GM12878 (cell line): ENCODE measurements around the gene COL7A1. TPM values are rescaled to one million over a fixed set of nuclear protein-coding genes. Genes with fewer than 3 reads are reported as not detected.

ENCODE experiments used
- ATAC-seq: fragments of 200-7000 bp; cut with Tn5 transposase; 3 replicates; pipeline ENCODE4 v1.9.1; 2020; ENCODE audit warnings: mild to moderate bottlenecking, moderate library complexity
- BruUV-seq: library from RNA; stranded (reverse); fragments of 400-500 nt; replicated peaks from 2 replicates; lab custom pipeline; 2021; lab: Mats Ljungman, UMichigan
- CTCF ChIA-PET: fragments of 300-600 bp; sonication (Branson Sonifier 250); formaldehyde crosslinking; extraction: SDS; loops from one replicate; lab custom pipeline; 2021; ENCODE audit warnings: inconsistent platforms; lab: Yijun Ruan, JAX
- POLR2A ChIA-PET: fragments of 350-600 bp; formaldehyde crosslinking; extraction: SDS; loops from one replicate; lab custom pipeline; 2021; ENCODE audit warnings: inconsistent platforms; lab: Charles Lee
- RAD21 ChIA-PET: fragments of 300-600 bp; sonication (Branson Sonifier 250); formaldehyde crosslinking; loops from one replicate; lab custom pipeline; 2023; ENCODE audit warnings: antibody characterized with exemption; ENCODE audit not compliant: unreplicated experiment; lab: Charles Lee
- SMC1A ChIA-PET: fragments of 300-600 bp; sonication (Branson Sonifier 250); formaldehyde crosslinking; loops from one replicate; lab custom pipeline; 2023; ENCODE audit not compliant: unreplicated experiment, uncharacterized antibody; lab: Charles Lee
- DNase-seq: peaks from one replicate; pipeline ENCODE4 v3.0.0-alpha.2; 2011; ENCODE audit warnings: low read depth, low spot score
- FAIRE-seq: peaks from 3 replicates; lab custom pipeline; 2011; peaks lifted over from hg19 to GRCh38; lab: Jason Lieb, UNC
- H2AFZ ChIP-seq: 2 replicates; pipeline ENCODE4 v1.6.0; 2011; ENCODE audit warnings: low read depth, low read length, control low read depth; ENCODE audit not compliant: control insufficient read depth
- H3K27ac ChIP-seq: 2 replicates; pipeline ENCODE4 v1.5.1; 2011; ENCODE audit warnings: control low read depth; ENCODE audit not compliant: control insufficient read depth, insufficient read depth
- H3K27me3 ChIP-seq, 2 experiments: replicated peaks in 1 of 2; 2 replicates each; pipeline versions ENCODE4 v1.6.0 to v1.6.1; 2011; ENCODE audit warnings: low read length in 1 of 2; ENCODE audit not compliant: control insufficient read depth in 2 of 2, insufficient read depth in 2 of 2
- H3K36me3 ChIP-seq, 2 experiments: 2 replicates each; pipeline ENCODE4 v1.5.1; 2011; ENCODE audit warnings: low read length in 1 of 2; ENCODE audit not compliant: control insufficient read depth in 2 of 2, insufficient read depth in 2 of 2
- H3K4me1 ChIP-seq: 2 replicates; pipeline ENCODE4 v1.6.1; 2011; ENCODE audit warnings: mild to moderate bottlenecking, low read length, moderate library complexity, mixed read lengths; ENCODE audit not compliant: control insufficient read depth, insufficient read depth
- H3K4me2 ChIP-seq: 2 replicates; pipeline ENCODE4 v1.6.0; 2011; ENCODE audit warnings: control low read depth; ENCODE audit not compliant: control insufficient read depth, insufficient read depth
- H3K4me3 ChIP-seq: fragments of 200-600 bp; sonication (generic); 2 replicates; pipeline ENCODE4 v1.5.1; 2016
- H3K79me2 ChIP-seq: 2 replicates; pipeline ENCODE4 v1.6.0; 2011; ENCODE audit warnings: low read length; ENCODE audit not compliant: control insufficient read depth, insufficient read depth
- H3K9ac ChIP-seq: 2 replicates; pipeline ENCODE4 v1.8.0; 2011; ENCODE audit warnings: low read length, control low read depth, mixed read lengths; ENCODE audit not compliant: control insufficient read depth, insufficient read depth
- H3K9me3 ChIP-seq: replicated peaks from 3 replicates; pipeline ENCODE4 v1.5.1; 2011; ENCODE audit warnings: mild to moderate bottlenecking, low read length; ENCODE audit not compliant: control insufficient read depth, insufficient read depth
- H4K20me1 ChIP-seq: 2 replicates; pipeline ENCODE4 v1.6.0; 2011; ENCODE audit not compliant: control insufficient read depth, insufficient read depth
- CBX5 ChIP-seq: sonication (generic); IDR thresholded peaks from 2 replicates; pipeline ENCODE4 v1.6.1; 2016; ENCODE audit warnings: low read depth, moderate library complexity, mild to moderate bottlenecking, inconsistent platforms
- ELK1 ChIP-seq: IDR thresholded peaks from 2 replicates; pipeline ENCODE4 v1.6.1; 2012; ENCODE audit warnings: low read depth, low read length, improper control_type of control experiment
- EP300 ChIP-seq, 2 experiments: fragments of 150-350 bp in 1 of 2; IDR thresholded peaks; 2 replicates each; pipeline ENCODE4 v1.6.1; 2011 to 2012; ENCODE audit warnings: low read depth in 2 of 2, low read length in 2 of 2, borderline replicate concordance in 1 of 2, improper control_type of control experiment in 1 of 2, inconsistent platforms in 1 of 2; ENCODE audit not compliant: control insufficient read depth in 1 of 2
- KAT2A ChIP-seq: conservative IDR thresholded peaks from 2 replicates; pipeline ENCODE4 v1.6.1; 2011; ENCODE audit warnings: low read depth, low read length; ENCODE audit not compliant: control insufficient read depth
- MAX ChIP-seq: IDR thresholded peaks from 2 replicates; pipeline ENCODE4 v1.6.1; 2012; ENCODE audit warnings: low read depth, low read length, improper control_type of control experiment
- SIX5 ChIP-seq: IDR thresholded peaks from 2 replicates; pipeline ENCODE4 v1.6.1; 2011; ENCODE audit warnings: mild to moderate bottlenecking, low read depth, low read length, moderate library complexity; ENCODE audit not compliant: severe bottlenecking
- SMARCA5 ChIP-seq: fragments of 450-650 bp; IDR thresholded peaks from 2 replicates; pipeline ENCODE4 v1.6.1; 2017; ENCODE audit warnings: mild to moderate bottlenecking
- TAF1 ChIP-seq: IDR thresholded peaks from 2 replicates; pipeline ENCODE4 v1.6.1; 2011; ENCODE audit warnings: mild to moderate bottlenecking, low read depth, low read length, borderline replicate concordance
- ZNF24 ChIP-seq: fragments of 450-650 bp; IDR thresholded peaks from 2 replicates; pipeline ENCODE4 v1.6.1; 2017; ENCODE audit warnings: antibody characterized with exemption, mild to moderate bottlenecking
- ZSCAN29 ChIP-seq: fragments of 450-650 bp; IDR thresholded peaks from 2 replicates; pipeline ENCODE4 v1.6.1; 2017; ENCODE audit warnings: mild to moderate bottlenecking, moderate library complexity
- WGBS: methylation state at CpG from one replicate; pipeline ENCODE4 v1.1.6; 2016; ENCODE audit warnings: low lambda C conversion rate; ENCODE audit not compliant: insufficient replicate concordance, insufficient coverage; ENCODE audit errors: missing lambda C conversion rate; 5-methylcytosine and 5-hydroxymethylcytosine counted together
- in situ Hi-C: fragments of 300-500 bp; cut with MboI; formaldehyde crosslinking; loops from 9 replicates; pipeline ENCODE4 v1.14.3; 2018; ENCODE audit warnings: mixed read lengths
- intact Hi-C: fragments of 100-400 bp; cut with micrococcal nuclease; formaldehyde crosslinking; loops from one replicate; pipeline ENCODE4 v1.14.2; 2022; ENCODE audit not compliant: unreplicated experiment
- polyA plus RNA-seq, 11 experiments: library from polyadenylated mRNA; depleted of rRNA in 4 of 11; unstranded in 6 of 11; stranded (reverse) in 5 of 11; fragments of >200 nt; fragmentation: Nextera tagmentation in 4 of 11; fragmentation: Illumina TruSeq in 1 of 11; extraction: Ambion mirVana in 4 of 11; extraction: Trizol in 1 of 11; gene quantifications; 1 replicate in 1 of 11; 2 replicates in 10 of 11; pipeline versions ENCODE4 v1.2.1 to v1.2.3, GENCODE V29; 2011 to 2016; ENCODE audit warnings: inconsistent platforms in 2 of 11, missing spikeins in 2 of 11, low read depth in 1 of 11
- total RNA-seq, 4 experiments: library from RNA; depleted of rRNA in 3 of 4; stranded (reverse); fragments of >200 nt in 3 of 4; fragmentation: Illumina TruSeq in 1 of 4; extraction: Trizol in 1 of 4; gene quantifications; 2 replicates each; pipeline versions ENCODE4 v1.2.1 to v1.2.3, GENCODE V29; 2013 to 2021
- TF ChIP-seq, protein P1 (sequence below): fragments of 450-650 bp; IDR thresholded peaks from 2 replicates; pipeline ENCODE4 v1.6.1; 2016; ENCODE audit warnings: mild to moderate bottlenecking
- TF ChIP-seq, protein P2 (sequence below): fragments of 450-650 bp; IDR thresholded peaks from 2 replicates; pipeline ENCODE4 v1.6.1; 2016; ENCODE audit warnings: mild to moderate bottlenecking

COL7A1 gene
- total and polyA plus RNA-seq, 10 of the 15 experiments (the other 5 are each of a cell fraction or from before 2014, with no cell fraction given): 0.01 to 1.9 (median 0.29) TPM; not detected in 1

DNA sequence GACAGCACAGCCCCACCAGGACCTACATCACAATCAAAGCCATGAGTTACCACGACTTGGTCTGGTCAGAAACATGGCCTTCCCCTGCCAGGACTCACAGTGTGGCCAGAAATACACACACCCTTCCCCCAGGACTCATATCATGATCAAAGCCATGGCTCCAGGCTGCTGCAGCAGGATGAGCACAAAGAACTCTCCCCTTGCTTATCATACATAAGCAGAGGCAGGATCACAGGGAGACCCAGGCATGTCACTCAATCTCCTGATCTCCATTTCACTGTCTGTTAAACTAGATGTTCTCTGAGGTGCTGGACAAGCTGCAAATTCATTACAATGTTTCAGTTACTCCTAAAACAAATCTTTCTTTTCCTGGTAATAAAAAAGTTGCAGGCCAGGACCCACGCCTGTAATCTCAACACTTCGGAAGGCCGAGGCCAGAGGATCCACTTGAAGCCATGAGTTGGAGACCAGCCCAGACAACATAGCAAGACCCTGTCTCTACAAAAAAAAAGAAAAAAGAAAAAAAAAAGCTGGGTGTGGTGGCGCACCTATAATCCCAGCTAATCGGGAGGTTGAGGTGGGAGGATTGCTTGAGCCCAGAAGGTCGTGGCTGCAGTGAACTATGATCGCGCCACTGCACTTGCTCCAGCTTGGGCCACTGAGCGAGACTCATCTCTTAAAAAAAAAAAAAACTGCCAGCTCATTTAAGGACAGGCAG lies 39.7 kb downstream of the COL7A1 start:
- Histone ChIP-seq H2AFZ (no peak overlapping the region), H3K4me1 (peaks cover 38% of the 10 kb centered on the region), H4K20me1 (peaks cover 2% of the 10 kb centered on the region; the same call in 1 of the 2 replicates), H3K79me2 (peaks cover 51% of the 10 kb centered on the region), H3K4me3 (peak overlapping the region; percentile 91), H3K27ac (peak overlapping the region; percentile 33; the same call in 1 of the 2 replicates), H3K9ac (peak overlapping the region; percentile 66), H3K4me2 (peak overlapping the region; percentile 97), H3K27me3 (no peaks in the 10 kb centered on the region), H3K36me3 (peaks cover 0 to 14% of the 10 kb centered on the region in 2 experiments; a peak in 2 of 4 replicates), H3K9me3 (no peaks in the 10 kb centered on the region)
- SMC1A ChIA-PET: interaction anchor here (0.9 to 3.6 kb wide), 7 partner anchors 10 to 119 kb away, joined by 3 to 22 read pairs (median 4); partner anchors contain the start of genes ATRIP and TMA7
- in situ Hi-C loops (no loop called here), intact Hi-C loops (loop anchor here (5.0 kb wide), 3 partner anchors 108 to 323 kb away; partner anchors contain the start of gene ATRIP)
- CTCF ChIA-PET: interaction anchor here (0.6 to 16.3 kb wide), 6 partner anchors 10 to 723 kb away, joined by 3 to 239 read pairs (median 10); partner anchors contain the start of genes CCDC51, SLC26A6 and TMA7
- WGBS: 81% methylated on average over 10 of the region's 10 CpGs
- DNase-seq (no peak), FAIRE-seq (no peak), ATAC-seq (no peak)
- no peak for TF ChIP-seq EP300 (IDR thresholded peaks at IDR 0.05; ENCODE audit: borderline replicate concordance in 1 of 2, control insufficient read depth in 1 of 2, low read depth in 2 of 2, low read length in 2 of 2)
- TF ChIP-seq ELK1: no peak
- TF ChIP-seq SIX5: no peak
- TF ChIP-seq ZNF24: no peak
- no peak for TF ChIP-seq CBX5
- TF ChIP-seq, protein P1, sequence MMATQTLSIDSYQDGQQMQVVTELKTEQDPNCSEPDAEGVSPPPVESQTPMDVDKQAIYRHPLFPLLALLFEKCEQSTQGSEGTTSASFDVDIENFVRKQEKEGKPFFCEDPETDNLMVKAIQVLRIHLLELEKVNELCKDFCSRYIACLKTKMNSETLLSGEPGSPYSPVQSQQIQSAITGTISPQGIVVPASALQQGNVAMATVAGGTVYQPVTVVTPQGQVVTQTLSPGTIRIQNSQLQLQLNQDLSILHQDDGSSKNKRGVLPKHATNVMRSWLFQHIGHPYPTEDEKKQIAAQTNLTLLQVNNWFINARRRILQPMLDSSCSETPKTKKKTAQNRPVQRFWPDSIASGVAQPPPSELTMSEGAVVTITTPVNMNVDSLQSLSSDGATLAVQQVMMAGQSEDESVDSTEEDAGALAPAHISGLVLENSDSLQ: peak; percentile 46; the same call in 1 of the 2 replicates
- no peak for TF ChIP-seq MAX
- TF ChIP-seq, protein P2, sequence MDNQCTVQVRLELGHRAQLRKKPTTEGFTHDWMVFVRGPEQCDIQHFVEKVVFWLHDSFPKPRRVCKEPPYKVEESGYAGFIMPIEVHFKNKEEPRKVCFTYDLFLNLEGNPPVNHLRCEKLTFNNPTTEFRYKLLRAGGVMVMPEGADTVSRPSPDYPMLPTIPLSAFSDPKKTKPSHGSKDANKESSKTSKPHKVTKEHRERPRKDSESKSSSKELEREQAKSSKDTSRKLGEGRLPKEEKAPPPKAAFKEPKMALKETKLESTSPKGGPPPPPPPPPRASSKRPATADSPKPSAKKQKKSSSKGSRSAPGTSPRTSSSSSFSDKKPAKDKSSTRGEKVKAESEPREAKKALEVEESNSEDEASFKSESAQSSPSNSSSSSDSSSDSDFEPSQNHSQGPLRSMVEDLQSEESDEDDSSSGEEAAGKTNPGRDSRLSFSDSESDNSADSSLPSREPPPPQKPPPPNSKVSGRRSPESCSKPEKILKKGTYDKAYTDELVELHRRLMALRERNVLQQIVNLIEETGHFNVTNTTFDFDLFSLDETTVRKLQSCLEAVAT: peak; percentile 93
- TF ChIP-seq TAF1: no peak
- TF ChIP-seq ZSCAN29: no peak
- no peak for TF ChIP-seq KAT2A
- no peak for TF ChIP-seq SMARCA5
- no TSS peak for BruUV-seq
- RAD21 ChIA-PET: interaction anchor here (0.6 to 6.8 kb wide), 6 partner anchors 31 to 119 kb away, joined by 3 to 32 read pairs (median 12); partner anchors contain the start of genes CCDC51, SLC26A6 and TMA7
- POLR2A ChIA-PET: interaction anchor here (0.7 to 7.1 kb wide), 4 partner anchors 80 to 116 kb away, joined by 3 to 91 read pairs (median 6); partner anchors contain the start of genes CCDC51, SLC26A6 and TMA7
